Measurements from ENCODE around the gene IGFBP3.

The IGFBP3 gene

GRCh38 chr7:45922810-45923209, 1.7 kb upstream of the IGFBP3 start:
- DNase-seq (ENCODE audit: low spot score), result no peak

GRCh38 chr7:45921699-45922519, 837 bp upstream of the IGFBP3 start:
- no peak for DNase-seq (ENCODE audit: low spot score)

- DNase-seq (ENCODE audit: low spot score), result no peak
These were observed 268 bp upstream of the IGFBP3 start for GRCh38 chr7:45921381-45921698.

GRCh38 chr7:45919993-45920459, 1.0 kb downstream of the IGFBP3 start:
- no peak for DNase-seq (ENCODE audit: low spot score)

GRCh38 chr7:45919231-45919784, 1.8 kb downstream of the IGFBP3 start:
- no peak for DNase-seq (ENCODE audit: low spot score)

- DNase-seq (ENCODE audit: low spot score), result no peak
These were observed 2.5 kb downstream of the IGFBP3 start for GRCh38 chr7:45918556-45918955.

- peak; percentile 49 for DNase-seq (ENCODE audit: low spot score)
These were observed 3.4 kb downstream of the IGFBP3 start for GRCh38 chr7:45917658-45918057.

GRCh38 chr7:45917064-45917463, 4.0 kb downstream of the IGFBP3 start:
- DNase-seq (ENCODE audit: low spot score), result no peak

- DNase-seq (ENCODE audit: low spot score), result no peak
These were observed 5.5 kb downstream of the IGFBP3 start for GRCh38 chr7:45915606-45916005.

- DNase-seq (ENCODE audit: low spot score), result no peak
These were observed 6.2 kb downstream of the IGFBP3 start for GRCh38 chr7:45914911-45915310.

GRCh38 chr7:45912972-45913371, 8.1 kb downstream of the IGFBP3 start:
- DNase-seq (ENCODE audit: low spot score), result no peak

GRCh38 chr7:45911311-45911710, 9.8 kb downstream of the IGFBP3 start:
- no peak for DNase-seq (ENCODE audit: low spot score)

- DNase-seq (ENCODE audit: low spot score), result no peak
These were observed 10.2 kb downstream of the IGFBP3 start for GRCh38 chr7:45910855-45911254.

GRCh38 chr7:45909561-45909960, 11.5 kb downstream of the IGFBP3 start:
- no peak for DNase-seq (ENCODE audit: low spot score)

- no peak for DNase-seq (ENCODE audit: low spot score)
These were observed 18.3 kb downstream of the IGFBP3 start for GRCh38 chr7:45902820-45903219.

GRCh38 chr7:45901566-45901965, 19.5 kb downstream of the IGFBP3 start:
- no peak for DNase-seq (ENCODE audit: low spot score)

- DNase-seq (ENCODE audit: low spot score), result no peak
These were observed 22.9 kb downstream of the IGFBP3 start for GRCh38 chr7:45898222-45898621.

- no peak for DNase-seq (ENCODE audit: low spot score)
These were observed 23.9 kb downstream of the IGFBP3 start for GRCh38 chr7:45897042-45897690.

- no peak for DNase-seq (ENCODE audit: low spot score)
These were observed 26.4 kb downstream of the IGFBP3 start for GRCh38 chr7:45894665-45895062.

GRCh38 chr7:45893996-45894664, 26.9 kb downstream of the IGFBP3 start:
- no peak for DNase-seq (ENCODE audit: low spot score)

- DNase-seq (ENCODE audit: low spot score), result no peak
These were observed 27.6 kb downstream of the IGFBP3 start for GRCh38 chr7:45893374-45893995.

GRCh38 chr7:45892407-45893035, 28.6 kb downstream of the IGFBP3 start:
- no peak for DNase-seq (ENCODE audit: low spot score)

Data from RKO (cell line).